OCI-M2 (cell line): ENCODE results near the gene CDK7.
"Not testable (repeated sequence)": the region's sequence is repeated elsewhere in the genome, so short reads cannot be mapped to it uniquely, and the experiment has no call there.

Source experiments
- DNase-seq: peaks from one replicate; lab custom pipeline; 2025; ENCODE audit not compliant: unreplicated experiment; lab: John Stamatoyannopoulos, UW

Gene CDK7

GRCh38 chr5:69234457-69235268 lies at the start of gene CDK7:
Gene CDK7 (plus strand): TSS chr5:69234886. CDS start chr5:69234976, 90 bp downstream.
- DNase-seq: peak; percentile 56

GRCh38 chr5:69187342-69187741 lies 47.3 kb upstream of the CDK7 start:
- no peak for DNase-seq

- no peak for DNase-seq
These were observed 45.9 kb upstream of the CDK7 start for GRCh38 chr5:69188811-69189161.

GRCh38 chr5:69189162-69190086 lies 45.3 kb upstream of the CDK7 start, which contains the start of gene CENPH:
Gene CENPH (plus strand): TSS chr5:69189583. CDS start chr5:69189635, 52 bp downstream.
- peak; percentile 77 for DNase-seq

GRCh38 chr5:69202497-69202896 lies 32.2 kb upstream of the CDK7 start:
- DNase-seq: no peak

- no peak for DNase-seq
These were observed 28.0 kb upstream of the CDK7 start for GRCh38 chr5:69206528-69207190.

GRCh38 chr5:69209602-69210001 lies 25.1 kb upstream of the CDK7 start:
- no peak for DNase-seq

- DNase-seq: no peak
These were observed 23.5 kb upstream of the CDK7 start for GRCh38 chr5:69211200-69211599.

- no peak for DNase-seq
These were observed 22.7 kb upstream of the CDK7 start for GRCh38 chr5:69212022-69212421.

GRCh38 chr5:69213513-69214215 lies 21.0 kb upstream of the CDK7 start:
- DNase-seq: no peak

GRCh38 chr5:69217151-69217511 lies 17.6 kb upstream of the CDK7 start:
- no peak for DNase-seq

- DNase-seq: peak; percentile 90
These were observed 16.8 kb upstream of the CDK7 start for GRCh38 chr5:69217548-69218526.

GRCh38 chr5:69219939-69220338 lies 14.7 kb upstream of the CDK7 start:
- DNase-seq: no peak

GRCh38 chr5:69220371-69220770 lies 14.3 kb upstream of the CDK7 start:
- not testable (repeated sequence) for DNase-seq

GRCh38 chr5:69220833-69221232 lies 13.9 kb upstream of the CDK7 start:
- not testable (repeated sequence) for DNase-seq

- DNase-seq: no peak
These were observed 10.2 kb upstream of the CDK7 start for GRCh38 chr5:69224520-69224919.

- DNase-seq: no peak
These were observed 8.8 kb upstream of the CDK7 start for GRCh38 chr5:69225860-69226259.

GRCh38 chr5:69230181-69230580 lies 4.5 kb upstream of the CDK7 start:
- no peak for DNase-seq

GRCh38 chr5:69231281-69231680 lies 3.4 kb upstream of the CDK7 start:
- DNase-seq: no peak

- DNase-seq: no peak
These were observed 2.8 kb upstream of the CDK7 start for GRCh38 chr5:69231851-69232250.
